ENCODE measurements around the gene TAOK2. TPM values are rescaled to one million over a fixed set of nuclear protein-coding genes. Genes with fewer than 3 reads are reported as not detected.

TAOK2 gene
- total and polyA plus RNA-seq, 2 of the 13 experiments (the other 11 are each of a cell fraction or from before 2014, with no cell fraction given): 17.4 to 43.2 TPM

DNA sequence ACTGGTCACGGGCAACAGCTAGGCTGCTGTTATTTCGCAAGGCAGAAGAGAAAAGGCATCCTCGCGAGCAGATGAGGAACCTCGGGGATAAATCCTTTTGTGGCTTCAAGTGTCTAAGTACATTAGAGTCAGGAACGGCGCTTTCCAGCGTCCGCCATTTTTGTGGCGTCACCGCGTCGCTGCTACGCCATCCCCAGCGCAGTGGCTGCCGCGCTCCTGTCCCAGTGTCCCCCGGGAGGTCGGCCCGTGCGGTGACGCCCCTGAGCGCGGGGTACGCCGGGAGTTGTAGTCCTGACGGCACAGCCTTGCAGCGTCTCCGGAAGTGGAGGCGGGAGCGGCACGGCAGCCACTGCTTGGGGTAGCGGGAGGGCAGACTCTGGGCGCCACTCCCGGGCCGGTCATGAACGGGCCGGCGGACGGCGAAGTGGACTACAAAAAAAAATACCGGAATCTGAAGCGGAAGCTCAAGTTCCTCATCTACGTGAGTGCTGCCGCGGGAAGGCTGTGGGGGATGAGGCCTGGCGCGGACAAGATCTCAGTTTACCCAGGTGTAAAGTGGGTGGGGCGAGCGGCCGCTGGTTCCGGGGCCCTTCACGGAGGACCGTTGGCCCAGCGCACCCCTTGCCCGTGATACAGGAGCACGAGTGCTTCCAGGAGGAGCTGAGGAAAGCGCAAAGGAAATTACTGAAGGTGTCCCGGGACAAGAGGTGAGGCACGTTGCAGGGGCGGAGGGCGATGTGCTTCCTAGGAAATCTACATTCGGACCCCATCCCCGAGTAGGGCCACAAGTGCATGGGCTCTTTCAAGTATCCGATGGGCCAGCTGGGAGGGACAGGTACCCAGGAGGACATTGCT lies 22.5 kb downstream of the TAOK2 start, which contains the start of gene INO80E (continued):
- TF ChIP-seq ZHX2 (IDR thresholded peaks at IDR 0.05; ENCODE audit: low read depth) (peak; percentile 100), ZHX2 (CRISPR knock-in tag; IDR thresholded peaks at IDR 0.05; ENCODE audit: borderline replicate concordance) (no peak; the same call in 1 of the 2 replicates), KDM2A (CRISPR knock-in tag; IDR thresholded peaks at IDR 0.05; ENCODE audit: borderline replicate concordance, low read depth) (peak; percentile 91), HIVEP1 (CRISPR knock-in tag; IDR thresholded peaks at IDR 0.05) (peak; percentile 51), ESRRA (CRISPR knock-in tag; IDR thresholded peaks at IDR 0.05; ENCODE audit: low read depth) (peak; percentile 74; the same call in 1 of the 2 replicates), SYNCRIP (IDR thresholded peaks at IDR 0.05; ENCODE audit: insufficient read depth, low read depth, low read length) (no peak), POLR2A (IDR thresholded peaks at IDR 0.05; ENCODE audit: insufficient read depth in 1 of 2, low read depth in 2 of 2, low read length in 2 of 2) (peak; percentile 79 to 82), ZNF747 (CRISPR knock-in tag; IDR thresholded peaks at IDR 0.05; ENCODE audit: borderline replicate concordance) (peak; percentile 40; the same call in 1 of the 2 replicates), MLXIP (CRISPR knock-in tag; IDR thresholded peaks at IDR 0.05; ENCODE audit: borderline replicate concordance) (peak; percentile 14; the same call in 1 of the 2 replicates), ZFP36 (IDR thresholded peaks at IDR 0.05; ENCODE audit: borderline replicate concordance, low read depth, low read length, partially characterized antibody) (no peak)
- TF ChIP-seq, protein P1, sequence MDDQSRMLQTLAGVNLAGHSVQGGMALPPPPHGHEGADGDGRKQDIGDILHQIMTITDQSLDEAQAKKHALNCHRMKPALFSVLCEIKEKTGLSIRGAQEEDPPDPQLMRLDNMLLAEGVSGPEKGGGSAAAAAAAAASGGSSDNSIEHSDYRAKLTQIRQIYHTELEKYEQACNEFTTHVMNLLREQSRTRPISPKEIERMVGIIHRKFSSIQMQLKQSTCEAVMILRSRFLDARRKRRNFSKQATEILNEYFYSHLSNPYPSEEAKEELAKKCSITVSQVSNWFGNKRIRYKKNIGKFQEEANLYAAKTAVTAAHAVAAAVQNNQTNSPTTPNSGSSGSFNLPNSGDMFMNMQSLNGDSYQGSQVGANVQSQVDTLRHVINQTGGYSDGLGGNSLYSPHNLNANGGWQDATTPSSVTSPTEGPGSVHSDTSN (CRISPR knock-in tag; IDR thresholded peaks at IDR 0.05; ENCODE audit: borderline replicate concordance): no peak

All from HepG2 (cell line).